B cell (primary cell): ENCODE measurements around the gene GAMT. TPM values are rescaled to one million over a fixed set of nuclear protein-coding genes. Genes with fewer than 3 reads are reported as not detected.

Source experiments
- ATAC-seq: fragments of 200-7000 bp; cut with Tn5 transposase; one replicate; pipeline ENCODE4 v1.10.0; 2021; ENCODE audit warnings: low read depth, mild to moderate bottlenecking, moderate number of reproducible peaks, moderate library complexity
- CTCF ChIA-PET: fragments of 350-600 bp; sonication (Branson Sonifier 250); formaldehyde crosslinking; loops from one replicate; lab custom pipeline; 2021; ENCODE audit warnings: antibody characterized with exemption, inconsistent platforms; lab: Charles Lee
- POLR2A ChIA-PET: fragments of 350-600 bp; sonication (Branson Sonifier 250); formaldehyde crosslinking; loops from one replicate; lab custom pipeline; 2021; ENCODE audit warnings: antibody characterized with exemption; lab: Charles Lee
- DNase-seq: peaks from one replicate; pipeline ENCODE4 v3.0.0; 2013
- H2AFZ ChIP-seq: 2 replicates; pipeline ENCODE4 v1.6.1; 2012; ENCODE audit warnings: mild to moderate bottlenecking, low read depth, low read length; ENCODE audit not compliant: insufficient read depth, poor library complexity, severe bottlenecking
- H3K27ac ChIP-seq, 2 donors: 1 replicate in 1 of 2; 2 replicates in 1 of 2; pipeline ENCODE4 v1.5.1; 2012 to 2013; ENCODE audit warnings: low read length in 2 of 2, mild to moderate bottlenecking in 2 of 2, moderate library complexity in 1 of 2
- H3K27me3 ChIP-seq, 4 experiments: fragments of 200-600 bp in 1 of 4; sonication (generic) in 1 of 4; replicated peaks in 1 of 4; 1 replicate in 2 of 4; 2 replicates in 2 of 4; pipeline versions ENCODE4 v1.6.1 to v1.7.0; 2013 to 2016; ENCODE audit warnings: low read length in 3 of 4, mild to moderate bottlenecking in 2 of 4, mixed read lengths in 1 of 4, moderate library complexity in 1 of 4; ENCODE audit not compliant: insufficient read depth in 4 of 4, control insufficient read depth in 3 of 4; ENCODE audit errors: control extremely low read depth in 1 of 4
- H3K36me3 ChIP-seq, 2 experiments: replicated peaks in 1 of 2; 1 replicate in 1 of 2; 2 replicates in 1 of 2; pipeline versions ENCODE4 v1.6.1 to v1.7.1; 2013; ENCODE audit warnings: low read length in 1 of 2; ENCODE audit not compliant: insufficient read depth in 2 of 2, control insufficient read depth in 1 of 2; ENCODE audit errors: control extremely low read depth in 1 of 2, extremely low read depth in 1 of 2
- H3K4me1 ChIP-seq, 2 donors: fragments of 200-600 bp in 1 of 2; sonication (generic) in 1 of 2; 1 replicate in 1 of 2; 2 replicates in 1 of 2; pipeline versions ENCODE4 v1.5.1 to v1.6.1; 2013 to 2017; ENCODE audit warnings: low read length in 2 of 2; ENCODE audit not compliant: control insufficient read depth in 2 of 2, insufficient read depth in 2 of 2
- H3K4me2 ChIP-seq: replicated peaks from 2 replicates; pipeline ENCODE3; 2012; ENCODE audit warnings: mild to moderate bottlenecking, low read depth, low read length; ENCODE audit not compliant: poor library complexity, severe bottlenecking
- H3K4me3 ChIP-seq, 5 experiments: fragments of 200-600 bp in 1 of 5; sonication (generic) in 1 of 5; 1 replicate in 3 of 5; 2 replicates in 2 of 5; pipeline versions ENCODE4 v1.5.1 to v1.7.0; 2011 to 2016; ENCODE audit warnings: low read length in 4 of 5, mild to moderate bottlenecking in 4 of 5, low read depth in 2 of 5, control low read depth in 1 of 5, moderate library complexity in 1 of 5; ENCODE audit not compliant: insufficient read depth in 1 of 5; ENCODE audit errors: control extremely low read depth in 1 of 5, extremely low read depth in 1 of 5
- H3K79me2 ChIP-seq: fragments of 200-600 bp; sonication (generic); one replicate; pipeline ENCODE4 v1.6.0; 2016; ENCODE audit warnings: low read length; ENCODE audit not compliant: control insufficient read depth, insufficient read depth
- H3K9ac ChIP-seq: fragments of 200-600 bp; sonication (generic); 2 replicates; pipeline ENCODE4 v1.6.1; 2017; ENCODE audit warnings: mild to moderate bottlenecking, low read length, moderate library complexity
- H3K9me3 ChIP-seq, 3 donors: one replicate each; pipeline versions ENCODE4 v1.6.1 to v1.7.1; 2013; ENCODE audit warnings: low read length in 2 of 3; ENCODE audit not compliant: control insufficient read depth in 2 of 3, insufficient read depth in 1 of 3; ENCODE audit errors: control extremely low read depth in 1 of 3
- H4K20me1 ChIP-seq: 2 replicates; pipeline ENCODE4 v1.6.0; 2012; ENCODE audit warnings: mild to moderate bottlenecking, low read length; ENCODE audit not compliant: insufficient read depth, control insufficient read depth, poor library complexity, severe bottlenecking
- H3K27ac Mint-ChIP-seq: one replicate; pipeline ENCODE4 v1.8.0; 2021; ENCODE audit warnings: mixed read lengths
- H3K27me3 Mint-ChIP-seq: one replicate; pipeline ENCODE4 v1.8.0; 2021; ENCODE audit warnings: mixed read lengths
- H3K4me1 Mint-ChIP-seq: one replicate; pipeline ENCODE4 v1.8.0; 2021; ENCODE audit warnings: mixed read lengths
- H3K4me3 Mint-ChIP-seq: one replicate; pipeline ENCODE4 v1.8.0; 2021; ENCODE audit warnings: mixed read lengths
- H3K9me3 Mint-ChIP-seq: one replicate; pipeline ENCODE4 v1.8.0; 2022; ENCODE audit warnings: mixed read lengths; ENCODE audit not compliant: insufficient read depth
- EZH2 ChIP-seq: IDR thresholded peaks from 2 replicates; pipeline ENCODE4 v1.6.1; 2012; ENCODE audit warnings: borderline replicate concordance, low read depth, mild to moderate bottlenecking, moderate library complexity, low read length; ENCODE audit not compliant: insufficient read depth, poor library complexity, severe bottlenecking
- WGBS: methylation state at CpG from one replicate; pipeline ENCODE4 v1.1.5; 2013; ENCODE audit warnings: missing lambda C conversion rate; ENCODE audit not compliant: insufficient coverage; 5-methylcytosine and 5-hydroxymethylcytosine counted together
- intact Hi-C: fragments of 100-400 bp; cut with micrococcal nuclease; formaldehyde crosslinking; loops from one replicate; pipeline ENCODE4 v1.10.0; 2022
- polyA plus RNA-seq: library from polyadenylated mRNA; depleted of rRNA; stranded (reverse); fragments of >200 nt; gene quantifications from 2 replicates; pipeline ENCODE4 v1.2.3, GENCODE V29; 2012
- total RNA-seq, 2 donors: library from RNA; stranded (reverse); fragments of 120-200 nt in 1 of 2; gene quantifications; 1 replicate in 1 of 2; 2 replicates in 1 of 2; pipeline versions ENCODE4 v1.2.3 to v1.2.4, GENCODE V29; 2013 to 2022
- TF ChIP-seq, protein P1 (sequence below): fragments of 200-600 bp; IDR thresholded peaks from one replicate; pipeline ENCODE4 v1.8.0; 2022; ENCODE audit warnings: antibody characterized with exemption, mild to moderate bottlenecking

GAMT gene
- total and polyA plus RNA-seq, 2 donors (not counting 1 experiment from before 2014, with no cell fraction given), result 8.8 to 12.1 TPM

GRCh38 chr19:1429750-1430149 lies 28.4 kb upstream of the GAMT start:
- Histone ChIP-seq H3K27ac (no peak overlapping the region), H3K4me3 (no peak overlapping the region), H2AFZ (no peak overlapping the region), H3K27me3 (no peaks in the 10 kb centered on the region), H3K9ac (no peak overlapping the region), H3K4me1 (no peaks in the 10 kb centered on the region), H3K9me3 (no peaks in the 10 kb centered on the region), H4K20me1 (peaks cover 77% of the 10 kb centered on the region), H3K4me2 (no peak overlapping the region), H3K36me3 (peaks cover 0 to 78% of the 10 kb centered on the region in 2 experiments), H3K79me2 (peaks cover 35% of the 10 kb centered on the region)
- H3K4me3 Mint-ChIP-seq, result no peak overlapping the region
- no peaks in the 10 kb centered on the region for H3K4me1 Mint-ChIP-seq
- H3K27ac Mint-ChIP-seq, result no peak overlapping the region
- DNase-seq (no peak), ATAC-seq (no peak)
- no peaks in the 10 kb centered on the region for H3K27me3 Mint-ChIP-seq
- ChIA-PET POLR2A (no interaction called here), CTCF (no interaction called here)
- WGBS, result 98% methylated on average over 13 of the region's 14 CpGs
- H3K9me3 Mint-ChIP-seq, result no peaks in the 10 kb centered on the region
- intact Hi-C loops, result no loop called here
- TF ChIP-seq, protein P1, sequence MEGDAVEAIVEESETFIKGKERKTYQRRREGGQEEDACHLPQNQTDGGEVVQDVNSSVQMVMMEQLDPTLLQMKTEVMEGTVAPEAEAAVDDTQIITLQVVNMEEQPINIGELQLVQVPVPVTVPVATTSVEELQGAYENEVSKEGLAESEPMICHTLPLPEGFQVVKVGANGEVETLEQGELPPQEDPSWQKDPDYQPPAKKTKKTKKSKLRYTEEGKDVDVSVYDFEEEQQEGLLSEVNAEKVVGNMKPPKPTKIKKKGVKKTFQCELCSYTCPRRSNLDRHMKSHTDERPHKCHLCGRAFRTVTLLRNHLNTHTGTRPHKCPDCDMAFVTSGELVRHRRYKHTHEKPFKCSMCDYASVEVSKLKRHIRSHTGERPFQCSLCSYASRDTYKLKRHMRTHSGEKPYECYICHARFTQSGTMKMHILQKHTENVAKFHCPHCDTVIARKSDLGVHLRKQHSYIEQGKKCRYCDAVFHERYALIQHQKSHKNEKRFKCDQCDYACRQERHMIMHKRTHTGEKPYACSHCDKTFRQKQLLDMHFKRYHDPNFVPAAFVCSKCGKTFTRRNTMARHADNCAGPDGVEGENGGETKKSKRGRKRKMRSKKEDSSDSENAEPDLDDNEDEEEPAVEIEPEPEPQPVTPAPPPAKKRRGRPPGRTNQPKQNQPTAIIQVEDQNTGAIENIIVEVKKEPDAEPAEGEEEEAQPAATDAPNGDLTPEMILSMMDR, result no peak
- no peak for TF ChIP-seq EZH2

DNA sequence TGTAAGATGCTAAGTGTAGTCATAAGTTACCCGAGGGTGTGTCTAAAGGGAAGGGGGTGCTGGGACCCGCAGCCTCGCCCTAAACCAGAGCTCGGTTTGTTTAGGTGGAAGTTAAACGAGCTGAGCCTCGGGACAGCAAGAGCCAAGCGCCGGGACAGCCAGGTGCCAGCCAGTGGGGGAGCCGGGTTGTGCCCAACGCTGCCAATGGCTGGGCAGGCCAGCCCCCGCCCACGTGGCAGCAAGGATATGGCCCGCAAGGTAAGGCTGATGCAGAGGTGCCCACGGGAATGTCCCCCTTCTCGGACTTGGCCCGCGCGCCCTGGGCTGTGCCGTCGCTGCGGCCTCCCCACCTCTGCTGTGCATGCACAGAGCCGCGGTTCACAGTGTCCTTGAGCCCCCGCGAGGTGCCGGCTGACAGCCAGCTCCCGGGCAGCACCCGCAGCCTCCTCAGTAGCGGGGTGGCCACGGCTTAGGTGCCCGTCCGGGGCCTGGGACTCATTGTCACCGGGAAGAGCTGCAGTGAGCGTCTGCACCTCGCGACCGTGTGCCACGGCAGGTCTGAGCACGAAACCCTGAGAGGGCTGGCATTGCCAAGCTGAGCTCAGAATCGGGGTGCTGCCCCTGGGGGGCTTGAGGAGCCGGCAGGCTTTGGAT lies 27.5 kb upstream of the GAMT start:
- no peak overlapping the region for H2AFZ ChIP-seq
- H3K36me3 ChIP-seq, result peaks cover 0 to 75% of the 10 kb centered on the region in 2 experiments
- ATAC-seq (no peak), DNase-seq (no peak)
- intact Hi-C loops, result no loop called here
- no peaks in the 10 kb centered on the region for H3K9me3 Mint-ChIP-seq
- ChIA-PET CTCF (no interaction called here), POLR2A (no interaction called here)
- H3K27ac Mint-ChIP-seq, result no peak overlapping the region
- H3K9me3 ChIP-seq, result no peaks in the 10 kb centered on the region
- no peaks in the 10 kb centered on the region for H3K4me1 ChIP-seq
- no peak overlapping the region for H3K9ac ChIP-seq
- H3K4me2 ChIP-seq, result no peak overlapping the region
- 96% methylated on average over 41 of the region's 41 CpGs for WGBS
- H3K27ac ChIP-seq, result no peak overlapping the region
- no peaks in the 10 kb centered on the region for H3K4me1 Mint-ChIP-seq
- TF ChIP-seq EZH2, result no peak
- TF ChIP-seq, protein P1, result no peak
- H3K27me3 Mint-ChIP-seq, result no peaks in the 10 kb centered on the region
- peaks cover 41% of the 10 kb centered on the region for H3K79me2 ChIP-seq
- peaks cover 74% of the 10 kb centered on the region for H4K20me1 ChIP-seq
- H3K4me3 ChIP-seq, result no peak overlapping the region
- no peaks in the 10 kb centered on the region for H3K27me3 ChIP-seq
- no peak overlapping the region for H3K4me3 Mint-ChIP-seq
